MCF 10A (cell line): ENCODE measurements around the gene IQCN. TPM values are rescaled to one million over a fixed set of nuclear protein-coding genes. Genes with fewer than 3 reads are reported as not detected.
A peak's percentile ranks its signal among the peaks of the same experiment; 100 is the strongest.

Source experiments
- BruUV-seq: library from RNA; stranded (reverse); fragments of 400-500 nt; replicated peaks from 2 replicates; lab custom pipeline; 2021; lab: Mats Ljungman, UMichigan
- CTCF ChIA-PET: fragments of 300-600 bp; sonication (Branson Sonifier 250); formaldehyde crosslinking; extraction: SDS; loops from one replicate; lab custom pipeline; 2021; ENCODE audit warnings: antibody characterized with exemption, inconsistent platforms; lab: Yijun Ruan, JAX
- POLR2A ChIA-PET: fragments of 300-600, 350-650 bp; sonication (Branson Sonifier 250); formaldehyde crosslinking; extraction: SDS; loops from one replicate; lab custom pipeline; 2020; ENCODE audit warnings: antibody characterized with exemption, inconsistent platforms; lab: Yijun Ruan, JAX
- DNase-seq: peaks from one replicate; pipeline ENCODE4 v3.0.0-alpha.2; 2018; ENCODE audit not compliant: unreplicated experiment
- H3K27ac Mint-ChIP-seq: one replicate; pipeline ENCODE4 v1.8.0; 2022; ENCODE audit warnings: mild to moderate bottlenecking, low read depth, mixed read lengths; ENCODE audit not compliant: unreplicated experiment
- H3K27me3 Mint-ChIP-seq: one replicate; pipeline ENCODE4 v1.8.0; 2022; ENCODE audit warnings: mixed read lengths; ENCODE audit not compliant: insufficient read depth, unreplicated experiment
- H3K36me3 Mint-ChIP-seq: one replicate; pipeline ENCODE4 v1.8.0; 2022; ENCODE audit warnings: mild to moderate bottlenecking, moderate library complexity, mixed read lengths; ENCODE audit not compliant: insufficient read depth, unreplicated experiment
- H3K4me1 Mint-ChIP-seq: one replicate; pipeline ENCODE4 v1.8.0; 2022; ENCODE audit warnings: mixed read lengths; ENCODE audit not compliant: insufficient read depth, unreplicated experiment
- H3K4me3 Mint-ChIP-seq: one replicate; pipeline ENCODE4 v1.8.0; 2022; ENCODE audit warnings: mild to moderate bottlenecking, moderate library complexity, mixed read lengths; ENCODE audit not compliant: unreplicated experiment
- H3K9me3 Mint-ChIP-seq: one replicate; pipeline ENCODE4 v1.8.0; 2022; ENCODE audit warnings: mixed read lengths; ENCODE audit not compliant: unreplicated experiment
- intact Hi-C: fragments of 100-400 bp; cut with micrococcal nuclease; formaldehyde crosslinking; loops from 2 replicates; pipeline ENCODE4 v1.14.1; 2022
- total RNA-seq: library from RNA; stranded (reverse); gene quantifications from 2 replicates; pipeline ENCODE4 v1.2.3, GENCODE V29; 2022
- TF ChIP-seq, protein P1 (sequence below): fragments of 200-600 bp; IDR thresholded peaks from one replicate; pipeline ENCODE4 v1.8.0; 2022; ENCODE audit warnings: antibody characterized with exemption, mild to moderate bottlenecking; ENCODE audit not compliant: unreplicated experiment

Gene IQCN
- total RNA-seq, 1 experiment from 2014 or later, result 0.26 TPM

DNA sequence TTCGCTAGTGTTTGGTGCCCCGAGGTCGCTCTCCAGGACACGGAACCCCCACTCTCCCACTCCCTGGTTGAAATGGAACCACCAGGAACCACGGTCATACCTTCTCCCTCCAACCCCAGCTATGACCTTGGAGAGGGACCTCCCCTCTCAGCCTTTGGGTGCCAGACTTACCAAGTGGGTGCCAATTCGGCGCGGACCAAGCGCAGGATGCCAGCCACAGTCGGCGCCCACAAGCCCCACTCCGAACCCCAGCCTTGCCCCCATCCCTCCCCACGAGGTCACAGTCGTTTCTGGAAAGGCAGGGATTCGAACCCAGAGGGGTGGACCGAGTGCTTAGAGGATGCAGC lies 48.9 kb downstream of the IQCN start:
- intact Hi-C loops, result no loop called here
- ChIA-PET CTCF (no interaction called here), POLR2A (interaction anchor here (0.5 kb wide), 1 partner anchor 19 kb away, joined by 4 read pairs; no protein-coding TSS in a partner anchor)
- H3K4me1 Mint-ChIP-seq, result peaks cover 5% of the 10 kb centered on the region
- no peak for DNase-seq
- no TSS peak for BruUV-seq
- no peak overlapping the region for H3K27ac Mint-ChIP-seq
- H3K27me3 Mint-ChIP-seq, result peaks cover 12% of the 10 kb centered on the region
- H3K4me3 Mint-ChIP-seq, result peak overlapping the region; percentile 75
- no peaks in the 10 kb centered on the region for H3K9me3 Mint-ChIP-seq
- H3K36me3 Mint-ChIP-seq, result no peaks in the 10 kb centered on the region
- TF ChIP-seq, protein P1, sequence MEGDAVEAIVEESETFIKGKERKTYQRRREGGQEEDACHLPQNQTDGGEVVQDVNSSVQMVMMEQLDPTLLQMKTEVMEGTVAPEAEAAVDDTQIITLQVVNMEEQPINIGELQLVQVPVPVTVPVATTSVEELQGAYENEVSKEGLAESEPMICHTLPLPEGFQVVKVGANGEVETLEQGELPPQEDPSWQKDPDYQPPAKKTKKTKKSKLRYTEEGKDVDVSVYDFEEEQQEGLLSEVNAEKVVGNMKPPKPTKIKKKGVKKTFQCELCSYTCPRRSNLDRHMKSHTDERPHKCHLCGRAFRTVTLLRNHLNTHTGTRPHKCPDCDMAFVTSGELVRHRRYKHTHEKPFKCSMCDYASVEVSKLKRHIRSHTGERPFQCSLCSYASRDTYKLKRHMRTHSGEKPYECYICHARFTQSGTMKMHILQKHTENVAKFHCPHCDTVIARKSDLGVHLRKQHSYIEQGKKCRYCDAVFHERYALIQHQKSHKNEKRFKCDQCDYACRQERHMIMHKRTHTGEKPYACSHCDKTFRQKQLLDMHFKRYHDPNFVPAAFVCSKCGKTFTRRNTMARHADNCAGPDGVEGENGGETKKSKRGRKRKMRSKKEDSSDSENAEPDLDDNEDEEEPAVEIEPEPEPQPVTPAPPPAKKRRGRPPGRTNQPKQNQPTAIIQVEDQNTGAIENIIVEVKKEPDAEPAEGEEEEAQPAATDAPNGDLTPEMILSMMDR, result no peak

DNA sequence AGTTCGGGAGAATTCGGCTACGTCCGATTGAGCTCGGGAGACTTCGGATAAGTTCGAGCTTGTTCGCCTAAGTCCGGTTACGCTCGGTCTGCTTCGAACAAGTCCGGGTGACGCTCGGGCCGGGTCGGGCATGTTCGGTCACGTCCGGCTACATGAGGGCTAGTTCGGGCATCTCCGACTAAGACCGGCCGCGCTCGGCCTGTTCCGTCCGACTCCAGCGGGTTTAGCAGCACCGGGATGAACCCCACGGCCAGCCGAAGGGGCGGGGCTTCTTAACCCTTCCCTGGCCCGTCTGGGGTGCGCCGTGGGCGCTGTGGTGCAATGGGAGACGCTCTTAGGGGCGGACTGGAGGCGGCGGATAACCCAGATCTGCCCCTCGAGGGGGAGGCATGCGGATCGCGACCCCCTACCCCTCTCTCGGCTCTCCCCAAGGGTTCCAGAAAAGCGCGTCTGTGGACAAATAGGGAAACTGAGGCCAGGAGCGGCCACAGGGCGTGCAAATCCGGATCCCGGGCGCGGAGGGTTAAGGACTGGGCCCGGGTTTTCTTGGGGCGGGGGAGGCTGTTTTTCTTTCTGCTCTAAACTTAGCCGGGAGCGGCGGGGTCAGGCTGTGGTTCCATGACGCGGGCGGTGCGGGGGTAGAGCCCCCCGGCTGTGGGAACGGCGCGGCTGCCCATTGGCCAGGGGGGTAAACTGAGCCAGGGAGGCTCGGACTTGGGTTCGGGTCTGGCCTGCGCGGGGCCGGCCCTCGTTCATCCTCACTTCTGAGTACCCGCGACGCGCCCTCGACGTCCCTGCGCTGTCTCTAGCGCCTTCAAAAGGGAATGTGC lies 49.5 kb downstream of the IQCN start:
- POLR2A ChIA-PET, result interaction anchor here (0.6 to 1.9 kb wide), 10 partner anchors 20 to 1190 kb away, joined by 3 to 12 read pairs (median 4); partner anchors contain the start of genes JUND, MAST3 and MPV17L2
- peaks cover 12% of the 10 kb centered on the region for H3K27me3 Mint-ChIP-seq
- DNase-seq, result peak; percentile 99
- peak overlapping the region; percentile 75 for H3K4me3 Mint-ChIP-seq
- no peaks in the 10 kb centered on the region for H3K9me3 Mint-ChIP-seq
- CTCF ChIA-PET, result interaction anchor here (0.7 to 1.7 kb wide), 8 partner anchors 10 to 73 kb away, joined by 3 to 5 read pairs (median 3); no protein-coding TSS in a partner anchor
- intact Hi-C loops, result no loop called here
- TF ChIP-seq, protein P1, result no peak
- BruUV-seq, result no TSS peak
- H3K4me1 Mint-ChIP-seq, result peaks cover 5% of the 10 kb centered on the region
- peak overlapping the region; percentile 17 for H3K27ac Mint-ChIP-seq
- no peaks in the 10 kb centered on the region for H3K36me3 Mint-ChIP-seq

DNA sequence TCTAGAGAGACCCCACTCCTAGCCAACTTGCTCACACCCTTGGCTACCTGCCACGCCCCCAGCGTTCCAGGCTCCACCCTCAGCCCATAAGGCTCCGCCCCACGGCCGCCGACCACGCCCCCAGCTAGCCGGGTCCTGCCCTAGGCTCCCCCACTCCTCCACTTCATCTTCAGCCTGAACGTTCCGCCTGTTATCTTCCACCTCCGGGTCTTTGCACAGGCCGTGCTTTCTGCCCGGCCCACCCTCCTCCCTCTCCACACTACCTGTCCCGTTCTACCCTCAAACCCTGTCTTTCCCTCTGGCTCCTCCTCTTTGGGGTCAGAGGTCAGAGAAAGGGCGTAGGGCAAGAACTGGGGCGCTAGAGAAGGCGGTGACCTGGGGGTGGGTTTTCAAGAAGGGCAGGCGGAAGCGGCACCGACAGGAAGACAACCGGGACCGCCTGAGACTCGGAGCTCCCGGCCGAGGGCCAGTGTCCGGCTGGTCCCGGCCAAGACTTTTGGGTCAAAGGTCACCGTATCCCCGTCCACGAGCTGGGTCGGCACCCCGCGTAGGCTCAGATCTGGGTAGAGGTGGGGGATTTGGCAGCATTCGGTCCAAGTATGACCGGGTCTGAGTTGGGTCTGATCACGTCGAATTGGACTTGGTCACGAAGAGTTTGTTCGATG lies 50.3 kb downstream of the IQCN start:
- no peaks in the 10 kb centered on the region for H3K36me3 Mint-ChIP-seq
- ChIA-PET CTCF (interaction anchor here (0.7 to 1.7 kb wide), 8 partner anchors 9 to 72 kb away, joined by 3 to 5 read pairs (median 3); no protein-coding TSS in a partner anchor), POLR2A (interaction anchor here (0.6 to 1.9 kb wide), 10 partner anchors 19 to 1191 kb away, joined by 3 to 12 read pairs (median 4); partner anchors contain the start of genes JUND, MAST3 and MPV17L2)
- peaks cover 5% of the 10 kb centered on the region for H3K4me1 Mint-ChIP-seq
- peak overlapping the region; percentile 17 for H3K27ac Mint-ChIP-seq
- no peaks in the 10 kb centered on the region for H3K9me3 Mint-ChIP-seq
- TF ChIP-seq, protein P1, result no peak
- intact Hi-C loops, result no loop called here
- peaks cover 13% of the 10 kb centered on the region for H3K27me3 Mint-ChIP-seq
- no TSS peak for BruUV-seq
- peak overlapping the region; percentile 75 for H3K4me3 Mint-ChIP-seq
- DNase-seq, result peak; percentile 32
